Measurements from ENCODE around the gene SLC12A1.

Gene SLC12A1

GRCh38 chr15:48233246-48233645 lies 27.1 kb downstream of the SLC12A1 start:
- H3K4me3 ChIP-seq: no peak overlapping the region
- H3K27ac ChIP-seq: no peak overlapping the region

- no peak overlapping the region for H3K27ac ChIP-seq
- no peak overlapping the region for H3K4me3 ChIP-seq
Observed at GRCh38 chr15:48239334-48239733, 33.2 kb downstream of the SLC12A1 start.

- H3K4me3 ChIP-seq: no peak overlapping the region
Observed at GRCh38 chr15:48242015-48242414, 35.9 kb downstream of the SLC12A1 start.

GRCh38 chr15:48242535-48242934 lies 36.4 kb downstream of the SLC12A1 start:
- no peak overlapping the region for H3K4me3 ChIP-seq
- no peak overlapping the region for H3K27ac ChIP-seq

More at GRCh38 chr15:48242015-48242414, 35.9 kb downstream of the SLC12A1 start:
- no peak overlapping the region for H3K27ac ChIP-seq

- no peak overlapping the region for H3K4me3 ChIP-seq
- H3K27ac ChIP-seq: no peak overlapping the region
Observed at GRCh38 chr15:48244921-48245320, 38.8 kb downstream of the SLC12A1 start.

- H3K4me3 ChIP-seq: no peak overlapping the region
- no peak overlapping the region for H3K27ac ChIP-seq
Observed at GRCh38 chr15:48248414-48248813, 42.3 kb downstream of the SLC12A1 start.

GRCh38 chr15:48250640-48251076 lies 44.6 kb downstream of the SLC12A1 start:
- no peak overlapping the region for H3K27ac ChIP-seq
- no peak overlapping the region for H3K4me3 ChIP-seq

GRCh38 chr15:48253172-48253571 lies 47.1 kb downstream of the SLC12A1 start:
- Histone ChIP-seq H3K27ac (no peak overlapping the region), H3K4me3 (no peak overlapping the region)

- H3K4me3 ChIP-seq: no peak overlapping the region
- H3K27ac ChIP-seq: no peak overlapping the region
Observed at GRCh38 chr15:48265135-48265534, 59.0 kb downstream of the SLC12A1 start.

- Histone ChIP-seq H3K4me3 (no peak overlapping the region), H3K27ac (no peak overlapping the region)
Observed at GRCh38 chr15:48266024-48266689, 60.1 kb downstream of the SLC12A1 start.

GRCh38 chr15:48267766-48268165 lies 61.7 kb downstream of the SLC12A1 start:
- Histone ChIP-seq H3K27ac (no peak overlapping the region), H3K4me3 (no peak overlapping the region)

GRCh38 chr15:48273049-48273448 lies 66.9 kb downstream of the SLC12A1 start:
- Histone ChIP-seq H3K27ac (no peak overlapping the region), H3K4me3 (no peak overlapping the region)

- Histone ChIP-seq H3K4me3 (no peak overlapping the region), H3K27ac (no peak overlapping the region)
Observed at GRCh38 chr15:48278666-48279065, 72.6 kb downstream of the SLC12A1 start.

GRCh38 chr15:48279608-48280007 lies 73.5 kb downstream of the SLC12A1 start:
- H3K27ac ChIP-seq: no peak overlapping the region
- no peak overlapping the region for H3K4me3 ChIP-seq

- Histone ChIP-seq H3K4me3 (no peak overlapping the region), H3K27ac (no peak overlapping the region)
Observed at GRCh38 chr15:48281674-48282073, 75.6 kb downstream of the SLC12A1 start.

- H3K4me3 ChIP-seq: no peak overlapping the region
- H3K27ac ChIP-seq: no peak overlapping the region
Observed at GRCh38 chr15:48282216-48282615, 76.1 kb downstream of the SLC12A1 start.

GRCh38 chr15:48283396-48284145 lies 77.5 kb downstream of the SLC12A1 start:
- H3K27ac ChIP-seq: no peak overlapping the region
- no peak overlapping the region for H3K4me3 ChIP-seq

- H3K4me3 ChIP-seq: no peak overlapping the region
Observed at GRCh38 chr15:48285329-48286214, 79.5 kb downstream of the SLC12A1 start.

GRCh38 chr15:48289628-48290027 lies 83.5 kb downstream of the SLC12A1 start:
- Histone ChIP-seq H3K27ac (no peak overlapping the region), H3K4me3 (no peak overlapping the region)

More at GRCh38 chr15:48285329-48286214, 79.5 kb downstream of the SLC12A1 start:
- no peak overlapping the region for H3K27ac ChIP-seq

- Histone ChIP-seq H3K4me3 (no peak overlapping the region), H3K27ac (no peak overlapping the region)
Observed at GRCh38 chr15:48292458-48292857, 86.4 kb downstream of the SLC12A1 start.
